Gastrocnemius medialis (tissue), 4 donors: ENCODE measurements around the gene ARHGAP28. TPM values are rescaled to one million over a fixed set of nuclear protein-coding genes. Genes with fewer than 3 reads are reported as not detected.

Experiments
- ATAC-seq, 2 donors: fragments of 150-250 bp; one replicate each; pipeline ENCODE4 v1.9.1; 2016
- DNase-seq, 2 donors: peaks; one replicate each; pipeline ENCODE4 v3.0.0-alpha.2; 2019
- H3K27ac ChIP-seq, 4 donors: fragments of 200-600 bp; sonication (generic); 1 replicate in 1 of 4; 2 replicates in 3 of 4; pipeline ENCODE4 v1.5.1; 2016 to 2018; ENCODE audit warnings: mild to moderate bottlenecking in 2 of 4, moderate library complexity in 1 of 4
- H3K27me3 ChIP-seq, 3 donors: fragments of 200-600 bp; sonication (generic) in 2 of 3; 1 replicate in 1 of 3; 2 replicates in 2 of 3; pipeline versions ENCODE4 v1.5.1 to v1.6.0; 2016 to 2019; ENCODE audit warnings: mild to moderate bottlenecking in 1 of 3, moderate library complexity in 1 of 3
- H3K36me3 ChIP-seq, 2 donors: fragments of 200-600 bp; sonication (generic) in 1 of 2; one replicate each; pipeline ENCODE4 v1.5.1; 2017 to 2018
- H3K4me1 ChIP-seq, 2 donors: fragments of 200-600 bp; sonication (generic) in 1 of 2; one replicate each; pipeline ENCODE4 v1.5.1; 2016 to 2017; ENCODE audit warnings: mild to moderate bottlenecking in 2 of 2
- H3K4me3 ChIP-seq, 4 donors: fragments of 200-600 bp; sonication (generic) in 3 of 4; 1 replicate in 1 of 4; 2 replicates in 3 of 4; pipeline ENCODE4 v1.5.1; 2016 to 2019; ENCODE audit warnings: mild to moderate bottlenecking in 2 of 4
- H3K9me3 ChIP-seq, 3 donors: fragments of 200-600 bp; sonication (generic) in 2 of 3; 1 replicate in 1 of 3; 2 replicates in 2 of 3; pipeline ENCODE4 v1.5.1; 2016 to 2019
- POLR2A ChIP-seq, 2 donors: fragments of 450-650 bp; IDR thresholded peaks; one replicate each; pipeline ENCODE4 v1.6.1; 2017; ENCODE audit warnings: antibody characterized with exemption in 2 of 2, mild to moderate bottlenecking in 2 of 2, moderate library complexity in 2 of 2
- in situ Hi-C, 4 donors: fragments of 200-750 bp; cut with MboI; loops; one replicate each; pipeline versions ENCODE4 v1.15.0 to v1.8.0; 2017; ENCODE audit warnings: low sequenced_read_pairs in 4 of 4
- intact Hi-C: fragments of 100-400 bp; cut with DNase I; formaldehyde crosslinking; loops from one replicate; pipeline ENCODE4 v1.15.1; 2023; ENCODE audit warnings: low total_unique reads
- total RNA-seq, 4 donors: library from RNA; depleted of rRNA; stranded (reverse); fragments of >200 nt; gene quantifications; one replicate each; pipeline versions ENCODE4 v1.1.0 to v1.2.3, GENCODE V29; 2016
- TF ChIP-seq, protein P1 (sequence below), 5 experiments: fragments of 450-650 bp in 3 of 5; fragments of 200-600 bp in 2 of 5; sonication (generic) in 2 of 5; IDR thresholded peaks in 4 of 5; conservative IDR thresholded peaks in 1 of 5; 1 replicate in 4 of 5; 2 replicates in 1 of 5; pipeline ENCODE4 v1.5.1; 2016 to 2019; ENCODE audit warnings: antibody characterized with exemption in 5 of 5, mild to moderate bottlenecking in 3 of 5, moderate library complexity in 3 of 5

ARHGAP28 gene
- total RNA-seq, 4 donors from 2014 or later, result 4.6 to 17.9 (median 6.2) TPM

- Histone ChIP-seq H3K4me1 (peaks cover 15% of the 10 kb centered on the region in 2 donors), H3K27me3 (no peaks in the 10 kb centered on the region), H3K4me3 (no peak overlapping the region), H3K27ac (peak overlapping the region; percentile 67 to 81 (median 76)), H3K36me3 (no peaks in the 10 kb centered on the region), H3K9me3 (no peaks in the 10 kb centered on the region)
- DNase-seq (peak in 1 of 2 donors; percentile 15), ATAC-seq (peak; percentile 13 to 47)
- intact Hi-C loops (loop anchor here (10.0 kb wide), 1 partner anchor 236 kb away; no protein-coding TSS in a partner anchor), in situ Hi-C loops (no loop called here)
- TF ChIP-seq, protein P1, sequence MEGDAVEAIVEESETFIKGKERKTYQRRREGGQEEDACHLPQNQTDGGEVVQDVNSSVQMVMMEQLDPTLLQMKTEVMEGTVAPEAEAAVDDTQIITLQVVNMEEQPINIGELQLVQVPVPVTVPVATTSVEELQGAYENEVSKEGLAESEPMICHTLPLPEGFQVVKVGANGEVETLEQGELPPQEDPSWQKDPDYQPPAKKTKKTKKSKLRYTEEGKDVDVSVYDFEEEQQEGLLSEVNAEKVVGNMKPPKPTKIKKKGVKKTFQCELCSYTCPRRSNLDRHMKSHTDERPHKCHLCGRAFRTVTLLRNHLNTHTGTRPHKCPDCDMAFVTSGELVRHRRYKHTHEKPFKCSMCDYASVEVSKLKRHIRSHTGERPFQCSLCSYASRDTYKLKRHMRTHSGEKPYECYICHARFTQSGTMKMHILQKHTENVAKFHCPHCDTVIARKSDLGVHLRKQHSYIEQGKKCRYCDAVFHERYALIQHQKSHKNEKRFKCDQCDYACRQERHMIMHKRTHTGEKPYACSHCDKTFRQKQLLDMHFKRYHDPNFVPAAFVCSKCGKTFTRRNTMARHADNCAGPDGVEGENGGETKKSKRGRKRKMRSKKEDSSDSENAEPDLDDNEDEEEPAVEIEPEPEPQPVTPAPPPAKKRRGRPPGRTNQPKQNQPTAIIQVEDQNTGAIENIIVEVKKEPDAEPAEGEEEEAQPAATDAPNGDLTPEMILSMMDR (IDR thresholded peaks at IDR 0.05 in 4 of 5, conservative IDR thresholded peaks at IDR 0.05 in 1 of 5), result no peak
- no peak for TF ChIP-seq POLR2A (IDR thresholded peaks at IDR 0.05)
Observed at GRCh38 chr18:6781142-6781714, 51.7 kb downstream of the ARHGAP28 start.

DNA sequence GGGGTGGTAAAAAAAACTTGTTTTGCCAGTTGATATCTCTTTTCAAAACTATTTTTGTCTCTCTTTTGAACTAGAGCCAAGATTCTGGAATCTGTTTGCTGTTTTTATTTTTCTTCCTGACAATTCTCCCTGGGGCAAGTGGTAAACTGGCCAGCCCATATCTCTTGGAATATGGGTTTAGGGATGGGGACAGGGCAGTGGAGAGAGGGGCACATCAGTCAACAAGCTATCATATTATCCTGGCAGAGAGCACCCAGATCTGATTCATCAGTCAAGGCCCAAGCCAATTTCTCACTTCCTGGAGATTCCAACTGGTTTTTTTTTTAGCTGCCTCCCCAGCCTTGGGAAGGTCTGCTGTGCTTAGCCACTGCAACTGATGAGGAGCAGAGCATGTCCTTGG is 52.3 kb downstream of the ARHGAP28 start:
- Histone ChIP-seq H3K4me3 (no peak overlapping the region), H3K27ac (peak overlapping the region; percentile 67 to 81 (median 76)), H3K27me3 (no peaks in the 10 kb centered on the region), H3K9me3 (no peaks in the 10 kb centered on the region), H3K36me3 (no peaks in the 10 kb centered on the region), H3K4me1 (peaks cover 15% of the 10 kb centered on the region in 2 donors)
- no peak for TF ChIP-seq POLR2A (IDR thresholded peaks at IDR 0.05)
- TF ChIP-seq, protein P1 (IDR thresholded peaks at IDR 0.05 in 4 of 5, conservative IDR thresholded peaks at IDR 0.05 in 1 of 5), result no peak
- ATAC-seq, result peak; percentile 93 to 94
- intact Hi-C loops, result loop anchor here (2.0 to 10.0 kb wide), 2 partner anchors 51 to 237 kb away; no protein-coding TSS in a partner anchor
- in situ Hi-C loops, result no loop called here
- peak; percentile 23 to 29 for DNase-seq

- intact Hi-C loops, result loop anchor here (2.0 to 10.0 kb wide), 2 partner anchors 52 to 238 kb away; no protein-coding TSS in a partner anchor
- DNase-seq, result no peak
- H3K27me3 ChIP-seq, result no peaks in the 10 kb centered on the region
- H3K9me3 ChIP-seq, result no peaks in the 10 kb centered on the region
- in situ Hi-C loops, result no loop called here
- H3K27ac ChIP-seq, result no peak overlapping the region
- TF ChIP-seq, protein P1 (IDR thresholded peaks at IDR 0.05 in 4 of 5, conservative IDR thresholded peaks at IDR 0.05 in 1 of 5), result no peak
- no peak for TF ChIP-seq POLR2A (IDR thresholded peaks at IDR 0.05)
- no peaks in the 10 kb centered on the region for H3K36me3 ChIP-seq
- H3K4me3 ChIP-seq, result no peak overlapping the region
- peaks cover 15% of the 10 kb centered on the region in 2 donors for H3K4me1 ChIP-seq
- ATAC-seq, result no peak
Observed at GRCh38 chr18:6782861-6783260, 53.3 kb downstream of the ARHGAP28 start.

DNA sequence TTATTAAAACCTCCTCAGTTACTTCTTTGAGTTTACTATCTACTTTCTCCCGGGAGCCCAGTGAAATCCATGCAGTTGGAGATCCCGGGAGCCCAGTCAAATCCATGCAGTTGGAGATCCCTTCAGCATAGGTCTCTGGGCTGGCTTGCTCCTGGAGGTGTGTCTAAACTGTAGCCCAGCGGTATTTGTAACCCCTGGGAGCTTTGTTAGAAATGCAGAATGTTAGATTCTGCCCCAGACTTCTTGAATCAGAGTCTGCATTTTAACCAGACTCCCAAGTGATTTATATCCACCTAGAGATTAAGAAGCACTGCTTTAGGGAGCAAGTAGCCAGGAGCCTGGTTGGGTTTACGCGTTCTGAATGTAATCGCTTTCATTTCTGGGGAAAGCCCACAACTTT is 54.5 kb downstream of the ARHGAP28 start:
- intact Hi-C loops, result loop anchor here (10.0 kb wide), 1 partner anchor 239 kb away; no protein-coding TSS in a partner anchor

More for the DNA sequence above, 54.5 kb downstream of the ARHGAP28 start:
- H3K27ac ChIP-seq, result no peak overlapping the region
- ATAC-seq (no peak), DNase-seq (no peak)
- H3K36me3 ChIP-seq, result no peaks in the 10 kb centered on the region
- in situ Hi-C loops, result no loop called here
- no peaks in the 10 kb centered on the region for H3K9me3 ChIP-seq
- TF ChIP-seq, protein P1 (IDR thresholded peaks at IDR 0.05 in 4 of 5, conservative IDR thresholded peaks at IDR 0.05 in 1 of 5), result no peak
- TF ChIP-seq POLR2A (IDR thresholded peaks at IDR 0.05), result no peak
- peaks cover 15% of the 10 kb centered on the region in 2 donors for H3K4me1 ChIP-seq
- H3K4me3 ChIP-seq, result no peak overlapping the region
- H3K27me3 ChIP-seq, result no peaks in the 10 kb centered on the region
